DOHH2 (cell line): ENCODE measurements around the gene RNF150.
A peak's percentile ranks its signal among the peaks of the same experiment; 100 is the strongest.

ENCODE experiments used
- H3F3A ChIP-seq: fragments of 200-600 bp; sonication (generic), shearing (Covaris generic); 2 replicates; pipeline ENCODE4 v1.6.0; 2016; ENCODE audit warnings: antibody characterized with exemption, mild to moderate bottlenecking; ENCODE audit not compliant: control insufficient read depth, insufficient read depth
- H3K27ac ChIP-seq: fragments of 200-600 bp; sonication (generic); 2 replicates; pipeline ENCODE4 v1.5.1; 2014; ENCODE audit warnings: low read depth, mild to moderate bottlenecking, low read length, moderate library complexity
- H3K27me3 ChIP-seq: fragments of 200-600 bp; sonication (generic); 2 replicates; pipeline ENCODE4 v1.6.1; 2014; ENCODE audit warnings: mild to moderate bottlenecking, low read length, mixed read lengths; ENCODE audit not compliant: control insufficient read depth
- H3K36me3 ChIP-seq: fragments of 200-600 bp; sonication (generic); 2 replicates; pipeline ENCODE4 v1.6.1; 2014; ENCODE audit warnings: mild to moderate bottlenecking, low read length, moderate library complexity, mixed read lengths; ENCODE audit not compliant: control insufficient read depth
- H3K4me1 ChIP-seq: fragments of 200-600 bp; sonication (generic); 2 replicates; pipeline ENCODE4 v1.6.1; 2014; ENCODE audit warnings: mild to moderate bottlenecking, low read length, mixed read lengths; ENCODE audit not compliant: control insufficient read depth
- H3K4me2 ChIP-seq: fragments of 200-600 bp; sonication (generic); 2 replicates; pipeline ENCODE4 v1.6.0; 2014; ENCODE audit warnings: mild to moderate bottlenecking, low read length, moderate library complexity
- H3K4me3 ChIP-seq: fragments of 200-600 bp; sonication (generic); 2 replicates; pipeline ENCODE4 v1.5.1; 2014; ENCODE audit warnings: mild to moderate bottlenecking, low read length, mixed read lengths
- H3K79me2 ChIP-seq: fragments of 200-600 bp; sonication (generic); 2 replicates; pipeline ENCODE4 v1.6.1; 2014; ENCODE audit warnings: mild to moderate bottlenecking, low read length, mixed read lengths; ENCODE audit not compliant: control insufficient read depth
- H3K9me2 ChIP-seq: fragments of 200-600 bp; sonication (generic); replicated peaks from 2 replicates; pipeline ENCODE4 v1.6.1; 2014; ENCODE audit warnings: mild to moderate bottlenecking, low read length, mixed read lengths; ENCODE audit not compliant: control insufficient read depth
- H3K9me3 ChIP-seq: fragments of 200-600 bp; sonication (generic); 2 replicates; pipeline ENCODE4 v1.6.1; 2014; ENCODE audit warnings: antibody characterized with exemption, low read length, mixed read lengths; ENCODE audit not compliant: control insufficient read depth, insufficient read depth
- H4K20me1 ChIP-seq: fragments of 200-600 bp; sonication (generic); 2 replicates; pipeline ENCODE4 v1.6.0; 2014; ENCODE audit warnings: low read depth, mild to moderate bottlenecking, antibody characterized with exemption, low read length, moderate library complexity; ENCODE audit not compliant: control insufficient read depth, insufficient read depth
- EZH2phosphoT487 ChIP-seq: fragments of 200-600 bp; sonication (generic); IDR thresholded peaks from 2 replicates; pipeline ENCODE4 v1.6.1; 2017; ENCODE audit warnings: borderline replicate concordance, mild to moderate bottlenecking, antibody characterized with exemption, low read length, moderate library complexity, mixed read lengths
- TF ChIP-seq, protein P1 (sequence below): fragments of 200-600 bp; sonication (generic); IDR thresholded peaks from one replicate; pipeline ENCODE4 v1.5.1; 2014; ENCODE audit warnings: antibody characterized with exemption, mild to moderate bottlenecking, low read depth, low read length; ENCODE audit not compliant: poor library complexity, severe bottlenecking

Gene RNF150

DNA sequence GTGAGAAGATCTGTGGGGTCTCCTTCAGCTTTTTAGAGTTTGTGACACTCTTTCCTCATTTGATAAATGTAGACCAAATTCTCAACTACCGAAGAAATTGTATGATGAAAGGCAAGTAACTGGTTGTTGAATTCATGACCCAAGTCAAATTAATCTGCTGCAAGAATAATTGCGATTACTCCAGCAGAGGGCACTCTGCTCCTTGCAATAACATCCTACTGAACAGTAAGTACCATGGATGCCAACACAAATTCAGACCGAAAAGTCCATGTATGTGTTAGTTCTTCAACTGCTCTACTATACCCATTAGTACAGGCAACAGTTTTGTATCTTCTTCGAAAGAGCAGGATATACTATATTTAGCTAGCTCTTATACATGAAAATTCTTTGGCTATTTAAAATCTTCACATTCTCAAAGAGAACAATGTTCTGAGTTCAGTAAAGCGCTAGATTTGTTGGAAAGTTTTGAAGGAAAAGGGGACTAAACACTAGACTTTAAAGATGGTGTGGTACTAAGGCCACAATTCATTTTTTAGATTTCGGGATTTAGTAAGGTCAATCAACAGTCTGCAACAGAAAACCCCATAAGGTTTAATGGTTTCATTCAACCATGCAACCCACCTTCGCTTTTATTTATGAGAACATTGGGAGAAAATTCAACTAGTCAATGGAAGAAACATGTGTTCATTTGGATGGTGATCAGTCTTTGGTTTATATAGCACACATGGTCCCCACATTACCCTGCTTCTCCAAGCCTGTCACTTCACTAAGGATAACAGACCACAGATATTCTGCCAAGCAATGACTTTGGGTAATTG, 271.7 kb downstream of the RNF150 start:
- Histone ChIP-seq H3K4me1 (peaks cover 6% of the 10 kb centered on the region), H3K9me2 (no peaks in the 10 kb centered on the region), H3K36me3 (no peaks in the 10 kb centered on the region), H3K27me3 (peaks cover 11% of the 10 kb centered on the region), H3K79me2 (no peaks in the 10 kb centered on the region), H3K4me2 (no peak overlapping the region; the same call in 1 of the 2 replicates), H3K27ac (no peak overlapping the region), H3K9me3 (no peaks in the 10 kb centered on the region), H3K4me3 (no peak overlapping the region), H4K20me1 (no peaks in the 10 kb centered on the region), H3F3A (no peaks in the 10 kb centered on the region)
- TF ChIP-seq EZH2phosphoT487: no peak
- TF ChIP-seq, protein P1, sequence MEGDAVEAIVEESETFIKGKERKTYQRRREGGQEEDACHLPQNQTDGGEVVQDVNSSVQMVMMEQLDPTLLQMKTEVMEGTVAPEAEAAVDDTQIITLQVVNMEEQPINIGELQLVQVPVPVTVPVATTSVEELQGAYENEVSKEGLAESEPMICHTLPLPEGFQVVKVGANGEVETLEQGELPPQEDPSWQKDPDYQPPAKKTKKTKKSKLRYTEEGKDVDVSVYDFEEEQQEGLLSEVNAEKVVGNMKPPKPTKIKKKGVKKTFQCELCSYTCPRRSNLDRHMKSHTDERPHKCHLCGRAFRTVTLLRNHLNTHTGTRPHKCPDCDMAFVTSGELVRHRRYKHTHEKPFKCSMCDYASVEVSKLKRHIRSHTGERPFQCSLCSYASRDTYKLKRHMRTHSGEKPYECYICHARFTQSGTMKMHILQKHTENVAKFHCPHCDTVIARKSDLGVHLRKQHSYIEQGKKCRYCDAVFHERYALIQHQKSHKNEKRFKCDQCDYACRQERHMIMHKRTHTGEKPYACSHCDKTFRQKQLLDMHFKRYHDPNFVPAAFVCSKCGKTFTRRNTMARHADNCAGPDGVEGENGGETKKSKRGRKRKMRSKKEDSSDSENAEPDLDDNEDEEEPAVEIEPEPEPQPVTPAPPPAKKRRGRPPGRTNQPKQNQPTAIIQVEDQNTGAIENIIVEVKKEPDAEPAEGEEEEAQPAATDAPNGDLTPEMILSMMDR: peak; percentile 84

DNA sequence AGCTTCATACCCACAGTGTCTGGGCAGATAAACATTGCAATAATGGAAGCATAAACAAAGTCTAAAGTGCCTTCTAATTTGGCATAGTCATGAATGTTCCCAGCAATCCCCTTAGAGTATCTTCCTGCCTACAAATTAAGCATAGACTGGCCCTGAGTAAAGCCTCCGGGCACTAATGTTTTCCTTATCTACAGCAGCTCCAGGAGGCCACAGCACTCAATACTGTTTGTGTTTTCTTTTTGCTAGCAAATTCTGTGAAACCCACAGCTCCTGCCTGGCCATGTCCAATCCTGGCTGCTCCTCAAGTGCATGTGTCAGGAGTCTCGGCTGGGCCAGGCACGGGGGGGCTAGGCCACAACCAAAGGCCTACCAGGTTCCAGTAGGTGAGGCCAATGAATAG, 274.4 kb downstream of the RNF150 start:
- no peaks in the 10 kb centered on the region for H3K36me3 ChIP-seq
- H3K9me2 ChIP-seq: no peaks in the 10 kb centered on the region
- TF ChIP-seq, protein P1: no peak
- no peak for TF ChIP-seq EZH2phosphoT487
- H3K27ac ChIP-seq: no peak overlapping the region
- H3K9me3 ChIP-seq: no peaks in the 10 kb centered on the region
- H3F3A ChIP-seq: no peaks in the 10 kb centered on the region
- H3K27me3 ChIP-seq: peaks cover 8% of the 10 kb centered on the region
- H3K4me2 ChIP-seq: no peak overlapping the region
- peaks cover 9% of the 10 kb centered on the region for H3K4me1 ChIP-seq
- H3K4me3 ChIP-seq: no peak overlapping the region
- H3K79me2 ChIP-seq: no peaks in the 10 kb centered on the region
- no peaks in the 10 kb centered on the region for H4K20me1 ChIP-seq

GRCh38 chr4:140857111-140857510, 276.2 kb downstream of the RNF150 start:
- H3K9me2 ChIP-seq: no peaks in the 10 kb centered on the region
- peaks cover 9% of the 10 kb centered on the region for H3K4me1 ChIP-seq
- peaks cover under 1% of the 10 kb centered on the region; the same call in 1 of the 2 replicates for H3K27me3 ChIP-seq
- TF ChIP-seq EZH2phosphoT487: no peak
- TF ChIP-seq, protein P1: no peak
- no peak overlapping the region for H3K27ac ChIP-seq
- H3K36me3 ChIP-seq: no peaks in the 10 kb centered on the region
- H4K20me1 ChIP-seq: no peaks in the 10 kb centered on the region
- no peaks in the 10 kb centered on the region for H3K9me3 ChIP-seq
- no peak overlapping the region for H3K4me3 ChIP-seq
- H3K4me2 ChIP-seq: no peak overlapping the region
- H3F3A ChIP-seq: no peaks in the 10 kb centered on the region
- H3K79me2 ChIP-seq: no peaks in the 10 kb centered on the region
